Natural killer cell (primary cell): ENCODE data around the gene PXDN. TPM values are rescaled to one million over a fixed set of nuclear protein-coding genes. Genes with fewer than 3 reads are reported as not detected.

Experiments used
- ATAC-seq, 3 donors: fragments of 150-1000 bp in 2 of 3; fragments of 200-7000 bp in 1 of 3; cut with Tn5 transposase; 1 replicate in 1 of 3; 2 replicates in 2 of 3; pipeline ENCODE4 v1.10.0; 2021; ENCODE audit warnings: mild to moderate bottlenecking in 2 of 3, moderate library complexity in 2 of 3
- DNase-seq, 2 donors: peaks; one replicate each; pipeline versions ENCODE4 v3.0.0 to v3.0.0-alpha.2; 2013 to 2021; ENCODE audit warnings: mixed read lengths in 1 of 2
- H3K27ac ChIP-seq: one replicate; pipeline ENCODE4 v1.5.1; 2013; ENCODE audit warnings: mild to moderate bottlenecking, low read length
- H3K27me3 ChIP-seq: one replicate; pipeline ENCODE4 v1.6.1; 2013; ENCODE audit warnings: low read length; ENCODE audit not compliant: control insufficient read depth, insufficient read depth
- H3K36me3 ChIP-seq: one replicate; pipeline ENCODE4 v1.6.1; 2013; ENCODE audit warnings: low read length; ENCODE audit not compliant: control insufficient read depth, insufficient read depth
- H3K4me1 ChIP-seq: one replicate; pipeline ENCODE4 v1.6.1; 2013; ENCODE audit warnings: low read length; ENCODE audit not compliant: control insufficient read depth, insufficient read depth
- H3K4me3 ChIP-seq: one replicate; pipeline ENCODE4 v1.5.1; 2013; ENCODE audit warnings: low read length
- H3K9me3 ChIP-seq: one replicate; pipeline ENCODE4 v1.6.1; 2013; ENCODE audit warnings: low read length; ENCODE audit not compliant: control insufficient read depth, insufficient read depth
- H3K27ac Mint-ChIP-seq, 2 donors: one replicate each; pipeline ENCODE4 v1.8.0; 2022; ENCODE audit warnings: mild to moderate bottlenecking in 2 of 2, mixed read lengths in 2 of 2, moderate library complexity in 1 of 2
- H3K27me3 Mint-ChIP-seq, 2 donors: one replicate each; pipeline ENCODE4 v1.8.0; 2022; ENCODE audit warnings: low read depth in 2 of 2, mixed read lengths in 2 of 2
- H3K36me3 Mint-ChIP-seq: one replicate; pipeline ENCODE4 v1.8.0; 2022; ENCODE audit warnings: mixed read lengths
- H3K4me1 Mint-ChIP-seq, 2 donors: one replicate each; pipeline ENCODE4 v1.8.0; 2022; ENCODE audit warnings: mixed read lengths in 2 of 2
- H3K4me3 Mint-ChIP-seq: one replicate; pipeline ENCODE4 v1.8.0; 2022; ENCODE audit warnings: mild to moderate bottlenecking, moderate library complexity, mixed read lengths
- H3K9me3 Mint-ChIP-seq, 2 donors: one replicate each; pipeline ENCODE4 v1.8.0; 2022; ENCODE audit warnings: mixed read lengths in 2 of 2
- CTCF ChIP-seq: fragments of 200-600 bp; IDR thresholded peaks from one replicate; pipeline ENCODE4 v1.8.0; 2022; ENCODE audit warnings: antibody characterized with exemption
- WGBS: methylation state at CpG from one replicate; pipeline ENCODE4 v1.1.7; 2013; ENCODE audit warnings: missing lambda C conversion rate; ENCODE audit not compliant: insufficient coverage; 5-methylcytosine and 5-hydroxymethylcytosine counted together
- intact Hi-C: fragments of 100-400 bp; cut with micrococcal nuclease; formaldehyde crosslinking; loops from one replicate; pipeline ENCODE4 v1.14.2; 2022
- total RNA-seq, 4 donors: library from RNA; stranded (reverse); fragments of 120-200 nt in 1 of 4; gene quantifications; one replicate each; pipeline versions ENCODE4 v1.2.3 to v1.2.4, GENCODE V29; 2013 to 2022

PXDN gene
- total RNA-seq, 3 donors from 2014 or later (not counting 1 experiment from before 2014, with no cell fraction given): 2.1 to 3.7 (median 2.5) TPM

- no peaks in the 10 kb centered on the region for H3K36me3 Mint-ChIP-seq
- H3K9me3 ChIP-seq: no peaks in the 10 kb centered on the region
Measured at GRCh38 chr2:1654696-1655374, 89.5 kb downstream of the PXDN start.

GRCh38 chr2:1653956-1654695, 90.2 kb downstream of the PXDN start:
- no peaks in the 10 kb centered on the region for H3K4me1 ChIP-seq
- DNase-seq: no peak
- Mint-ChIP-seq H3K27ac (no peak overlapping the region), H3K4me3 (no peak overlapping the region), H3K36me3 (no peaks in the 10 kb centered on the region), H3K4me1 (no peaks in the 10 kb centered on the region), H3K27me3 (peaks cover 0 to 4% of the 10 kb centered on the region in 2 donors), H3K9me3 (no peaks in the 10 kb centered on the region)
- no peak for TF ChIP-seq CTCF
- H3K27me3 ChIP-seq: no peaks in the 10 kb centered on the region
- no peaks in the 10 kb centered on the region for H3K36me3 ChIP-seq
- 95% methylated on average over 13 of the region's 14 CpGs for WGBS
- ATAC-seq: no peak
- no peak overlapping the region for H3K4me3 ChIP-seq
- intact Hi-C loops: no loop called here
- no peak overlapping the region for H3K27ac ChIP-seq
- no peaks in the 10 kb centered on the region for H3K9me3 ChIP-seq

More at GRCh38 chr2:1654696-1655374, 89.5 kb downstream of the PXDN start:
- no peak for TF ChIP-seq CTCF
- no peak overlapping the region for H3K4me3 Mint-ChIP-seq
- Histone ChIP-seq H3K36me3 (no peaks in the 10 kb centered on the region), H3K27ac (no peak overlapping the region), H3K4me3 (no peak overlapping the region), H3K4me1 (no peaks in the 10 kb centered on the region), H3K27me3 (no peaks in the 10 kb centered on the region)
- 80% methylated on average over 8 of the region's 8 CpGs for WGBS
- DNase-seq (no peak), ATAC-seq (no peak)
- H3K4me1 Mint-ChIP-seq: no peaks in the 10 kb centered on the region
- H3K27me3 Mint-ChIP-seq: peaks cover 0 to 4% of the 10 kb centered on the region in 2 donors
- H3K27ac Mint-ChIP-seq: no peak overlapping the region
- intact Hi-C loops: no loop called here
- H3K9me3 Mint-ChIP-seq: no peaks in the 10 kb centered on the region

GRCh38 chr2:1652034-1652790, 92.1 kb downstream of the PXDN start:
- WGBS: 86% methylated on average over 8 of the region's 9 CpGs
- Mint-ChIP-seq H3K27ac (no peak overlapping the region), H3K27me3 (no peaks in the 10 kb centered on the region), H3K36me3 (no peaks in the 10 kb centered on the region), H3K4me1 (no peaks in the 10 kb centered on the region), H3K9me3 (no peaks in the 10 kb centered on the region), H3K4me3 (no peak overlapping the region)
- intact Hi-C loops: no loop called here
- TF ChIP-seq CTCF: no peak
- no peak overlapping the region for H3K4me3 ChIP-seq
- H3K27ac ChIP-seq: no peak overlapping the region
- H3K27me3 ChIP-seq: no peaks in the 10 kb centered on the region
- ATAC-seq: no peak
- DNase-seq: no peak
- H3K4me1 ChIP-seq: no peaks in the 10 kb centered on the region
- no peaks in the 10 kb centered on the region for H3K36me3 ChIP-seq
- H3K9me3 ChIP-seq: no peaks in the 10 kb centered on the region
